B cell (primary cell): ENCODE measurements around the gene EEFSEC. TPM values are rescaled to one million over a fixed set of nuclear protein-coding genes. Genes with fewer than 3 reads are reported as not detected.

ENCODE experiments used
- ATAC-seq: fragments of 200-7000 bp; cut with Tn5 transposase; one replicate; pipeline ENCODE4 v1.10.0; 2021; ENCODE audit warnings: low read depth, mild to moderate bottlenecking, moderate number of reproducible peaks, moderate library complexity
- CTCF ChIA-PET: fragments of 350-600 bp; sonication (Branson Sonifier 250); formaldehyde crosslinking; loops from one replicate; lab custom pipeline; 2021; ENCODE audit warnings: antibody characterized with exemption, inconsistent platforms; lab: Charles Lee
- POLR2A ChIA-PET: fragments of 350-600 bp; sonication (Branson Sonifier 250); formaldehyde crosslinking; loops from one replicate; lab custom pipeline; 2021; ENCODE audit warnings: antibody characterized with exemption; lab: Charles Lee
- DNase-seq: peaks from one replicate; pipeline ENCODE4 v3.0.0; 2013
- H2AFZ ChIP-seq: 2 replicates; pipeline ENCODE4 v1.6.1; 2012; ENCODE audit warnings: mild to moderate bottlenecking, low read depth, low read length; ENCODE audit not compliant: insufficient read depth, poor library complexity, severe bottlenecking
- H3K27ac ChIP-seq, 2 donors: 1 replicate in 1 of 2; 2 replicates in 1 of 2; pipeline ENCODE4 v1.5.1; 2012 to 2013; ENCODE audit warnings: low read length in 2 of 2, mild to moderate bottlenecking in 2 of 2, moderate library complexity in 1 of 2
- H3K27me3 ChIP-seq, 4 experiments: fragments of 200-600 bp in 1 of 4; sonication (generic) in 1 of 4; replicated peaks in 1 of 4; 1 replicate in 2 of 4; 2 replicates in 2 of 4; pipeline versions ENCODE4 v1.6.1 to v1.7.0; 2013 to 2016; ENCODE audit warnings: low read length in 3 of 4, mild to moderate bottlenecking in 2 of 4, mixed read lengths in 1 of 4, moderate library complexity in 1 of 4; ENCODE audit not compliant: insufficient read depth in 4 of 4, control insufficient read depth in 3 of 4; ENCODE audit errors: control extremely low read depth in 1 of 4
- H3K36me3 ChIP-seq, 2 experiments: replicated peaks in 1 of 2; 1 replicate in 1 of 2; 2 replicates in 1 of 2; pipeline versions ENCODE4 v1.6.1 to v1.7.1; 2013; ENCODE audit warnings: low read length in 1 of 2; ENCODE audit not compliant: insufficient read depth in 2 of 2, control insufficient read depth in 1 of 2; ENCODE audit errors: control extremely low read depth in 1 of 2, extremely low read depth in 1 of 2
- H3K4me1 ChIP-seq, 2 donors: fragments of 200-600 bp in 1 of 2; sonication (generic) in 1 of 2; 1 replicate in 1 of 2; 2 replicates in 1 of 2; pipeline versions ENCODE4 v1.5.1 to v1.6.1; 2013 to 2017; ENCODE audit warnings: low read length in 2 of 2; ENCODE audit not compliant: control insufficient read depth in 2 of 2, insufficient read depth in 2 of 2
- H3K4me2 ChIP-seq: replicated peaks from 2 replicates; pipeline ENCODE3; 2012; ENCODE audit warnings: mild to moderate bottlenecking, low read depth, low read length; ENCODE audit not compliant: poor library complexity, severe bottlenecking
- H3K4me3 ChIP-seq, 5 experiments: fragments of 200-600 bp in 1 of 5; sonication (generic) in 1 of 5; 1 replicate in 3 of 5; 2 replicates in 2 of 5; pipeline versions ENCODE4 v1.5.1 to v1.7.0; 2011 to 2016; ENCODE audit warnings: low read length in 4 of 5, mild to moderate bottlenecking in 4 of 5, low read depth in 2 of 5, control low read depth in 1 of 5, moderate library complexity in 1 of 5; ENCODE audit not compliant: insufficient read depth in 1 of 5; ENCODE audit errors: control extremely low read depth in 1 of 5, extremely low read depth in 1 of 5
- H3K79me2 ChIP-seq: fragments of 200-600 bp; sonication (generic); one replicate; pipeline ENCODE4 v1.6.0; 2016; ENCODE audit warnings: low read length; ENCODE audit not compliant: control insufficient read depth, insufficient read depth
- H3K9ac ChIP-seq: fragments of 200-600 bp; sonication (generic); 2 replicates; pipeline ENCODE4 v1.6.1; 2017; ENCODE audit warnings: mild to moderate bottlenecking, low read length, moderate library complexity
- H3K9me3 ChIP-seq, 3 donors: one replicate each; pipeline versions ENCODE4 v1.6.1 to v1.7.1; 2013; ENCODE audit warnings: low read length in 2 of 3; ENCODE audit not compliant: control insufficient read depth in 2 of 3, insufficient read depth in 1 of 3; ENCODE audit errors: control extremely low read depth in 1 of 3
- H4K20me1 ChIP-seq: 2 replicates; pipeline ENCODE4 v1.6.0; 2012; ENCODE audit warnings: mild to moderate bottlenecking, low read length; ENCODE audit not compliant: insufficient read depth, control insufficient read depth, poor library complexity, severe bottlenecking
- H3K27ac Mint-ChIP-seq: one replicate; pipeline ENCODE4 v1.8.0; 2021; ENCODE audit warnings: mixed read lengths
- H3K27me3 Mint-ChIP-seq: one replicate; pipeline ENCODE4 v1.8.0; 2021; ENCODE audit warnings: mixed read lengths
- H3K4me1 Mint-ChIP-seq: one replicate; pipeline ENCODE4 v1.8.0; 2021; ENCODE audit warnings: mixed read lengths
- H3K4me3 Mint-ChIP-seq: one replicate; pipeline ENCODE4 v1.8.0; 2021; ENCODE audit warnings: mixed read lengths
- H3K9me3 Mint-ChIP-seq: one replicate; pipeline ENCODE4 v1.8.0; 2022; ENCODE audit warnings: mixed read lengths; ENCODE audit not compliant: insufficient read depth
- CTCF ChIP-seq: fragments of 200-600 bp; IDR thresholded peaks from one replicate; pipeline ENCODE4 v1.8.0; 2022; ENCODE audit warnings: antibody characterized with exemption, mild to moderate bottlenecking
- EZH2 ChIP-seq: IDR thresholded peaks from 2 replicates; pipeline ENCODE4 v1.6.1; 2012; ENCODE audit warnings: borderline replicate concordance, low read depth, mild to moderate bottlenecking, moderate library complexity, low read length; ENCODE audit not compliant: insufficient read depth, poor library complexity, severe bottlenecking
- WGBS: methylation state at CpG from one replicate; pipeline ENCODE4 v1.1.5; 2013; ENCODE audit warnings: missing lambda C conversion rate; ENCODE audit not compliant: insufficient coverage; 5-methylcytosine and 5-hydroxymethylcytosine counted together
- intact Hi-C: fragments of 100-400 bp; cut with micrococcal nuclease; formaldehyde crosslinking; loops from one replicate; pipeline ENCODE4 v1.10.0; 2022
- polyA plus RNA-seq: library from polyadenylated mRNA; depleted of rRNA; stranded (reverse); fragments of >200 nt; gene quantifications from 2 replicates; pipeline ENCODE4 v1.2.3, GENCODE V29; 2012
- total RNA-seq, 2 donors: library from RNA; stranded (reverse); fragments of 120-200 nt in 1 of 2; gene quantifications; 1 replicate in 1 of 2; 2 replicates in 1 of 2; pipeline versions ENCODE4 v1.2.3 to v1.2.4, GENCODE V29; 2013 to 2022

Gene EEFSEC
- total and polyA plus RNA-seq, 2 donors (not counting 1 experiment from before 2014, with no cell fraction given) = 17.9 to 18.4 TPM

- TF ChIP-seq EZH2 (no peak), CTCF (no peak)
- ATAC-seq (no peak), DNase-seq (no peak)
- Histone ChIP-seq H2AFZ (no peak overlapping the region), H3K79me2 (no peaks in the 10 kb centered on the region), H3K9me3 (peaks cover 0 to 10% (median 0%) of the 10 kb centered on the region in 3 donors), H3K4me2 (no peak overlapping the region), H3K9ac (no peak overlapping the region), H4K20me1 (no peaks in the 10 kb centered on the region), H3K36me3 (no peaks in the 10 kb centered on the region), H3K4me1 (no peaks in the 10 kb centered on the region), H3K27ac (no peak overlapping the region), H3K27me3 (peaks cover 0 to 3% (median 0%) of the 10 kb centered on the region in 4 experiments), H3K4me3 (no peak overlapping the region)
- no peak overlapping the region for H3K4me3 Mint-ChIP-seq
- POLR2A ChIA-PET = no interaction called here
- intact Hi-C loops = loop anchor here (2.0 kb wide), 1 partner anchor 479 kb away; no protein-coding TSS in a partner anchor
- no peaks in the 10 kb centered on the region for H3K4me1 Mint-ChIP-seq
- no peak overlapping the region for H3K27ac Mint-ChIP-seq
- H3K27me3 Mint-ChIP-seq = peaks cover 14% of the 10 kb centered on the region
- 96% methylated on average over 5 of the region's 7 CpGs for WGBS
- no peaks in the 10 kb centered on the region for H3K9me3 Mint-ChIP-seq
- CTCF ChIA-PET = interaction anchor here (1.7 to 3.5 kb wide), 5 partner anchors 8 to 66 kb away, joined by 8 to 78 read pairs (median 14); partner anchors contain the start of gene RUVBL1
These were observed 21.2 kb upstream of the EEFSEC start for GRCh38 chr3:128131897-128132646.
